AG04450 (cell line): ENCODE results near the gene CERKL. TPM values are rescaled to one million over a fixed set of nuclear protein-coding genes. Genes with fewer than 3 reads are reported as not detected.

Source experiments
- CTCF ChIA-PET: fragments of 300-600, 350-600 bp; formaldehyde crosslinking; extraction: SDS; loops from one replicate; lab custom pipeline; 2022; ENCODE audit warnings: antibody characterized with exemption, inconsistent platforms; lab: Charles Lee
- POLR2A ChIA-PET: fragments of 350-600 bp; formaldehyde crosslinking; extraction: SDS; loops from one replicate; lab custom pipeline; 2021; ENCODE audit warnings: antibody characterized with exemption, inconsistent platforms; lab: Yijun Ruan, JAX
- DNase-seq: peaks from one replicate; pipeline ENCODE4 v3.0.0-alpha.2; 2011; ENCODE audit warnings: low read depth, low spot score
- H3K27ac ChIP-seq: one replicate; pipeline ENCODE4 v1.5.1; 2012; ENCODE audit warnings: low read depth, low read length, control low read depth
- H3K27me3 ChIP-seq: one replicate; pipeline ENCODE4 v1.6.0; 2012; ENCODE audit warnings: low read length; ENCODE audit not compliant: control insufficient read depth, insufficient read depth
- H3K4me3 ChIP-seq: 2 replicates; pipeline ENCODE4 v1.5.1; 2011; ENCODE audit warnings: mild to moderate bottlenecking, low read depth, low read length, control low read depth
- H3K9me3 ChIP-seq: 2 replicates; pipeline ENCODE4 v1.5.1; 2012; ENCODE audit warnings: low read length; ENCODE audit not compliant: control insufficient read depth, insufficient read depth
- CTCF ChIP-seq: IDR thresholded peaks from 2 replicates; pipeline ENCODE4 v1.5.1; 2011; ENCODE audit warnings: low read depth, low read length, control low read depth, inconsistent platforms
- polyA plus RNA-seq: library from polyadenylated mRNA; depleted of rRNA; stranded (reverse); fragments of >200 nt; gene quantifications from 2 replicates; pipeline ENCODE4 v1.2.3, GENCODE V29; 2011

Gene CERKL
- polyA plus RNA-seq, 1 experiment, result 0.09 TPM

- peaks cover 73% of the 10 kb centered on the region for H3K27me3 ChIP-seq
- no peak for TF ChIP-seq CTCF
- peak overlapping the region; percentile 10; the same call in 1 of the 2 replicates for H3K4me3 ChIP-seq
- POLR2A ChIA-PET, result no interaction called here
- no peak overlapping the region for H3K27ac ChIP-seq
- CTCF ChIA-PET, result interaction anchor here (1.1 kb wide), 1 partner anchor 31 kb away, joined by 3 read pairs; no protein-coding TSS in a partner anchor
- H3K9me3 ChIP-seq, result peaks cover 8% of the 10 kb centered on the region
- DNase-seq, result no peak
Observed at GRCh38 chr2:181683518-181684453, 26.9 kb upstream of the CERKL start.

GRCh38 chr2:181682795-181683517, 26.1 kb upstream of the CERKL start:
- ChIA-PET CTCF (interaction anchor here (1.1 kb wide), 1 partner anchor 32 kb away, joined by 3 read pairs; no protein-coding TSS in a partner anchor), POLR2A (no interaction called here)
- Histone ChIP-seq H3K4me3 (no peak overlapping the region), H3K27me3 (peaks cover 82% of the 10 kb centered on the region), H3K27ac (no peak overlapping the region), H3K9me3 (peaks cover 16% of the 10 kb centered on the region)
- no peak for TF ChIP-seq CTCF
- no peak for DNase-seq

- ChIA-PET POLR2A (no interaction called here), CTCF (interaction anchor here (1.1 kb wide), 1 partner anchor 33 kb away, joined by 3 read pairs; no protein-coding TSS in a partner anchor)
- no peak for TF ChIP-seq CTCF
- H3K27ac ChIP-seq, result no peak overlapping the region
- H3K4me3 ChIP-seq, result no peak overlapping the region
- DNase-seq, result no peak
- H3K9me3 ChIP-seq, result peaks cover 20% of the 10 kb centered on the region
- peaks cover 77% of the 10 kb centered on the region for H3K27me3 ChIP-seq
Observed at GRCh38 chr2:181682026-181682789, 25.3 kb upstream of the CERKL start.

- no peak for DNase-seq
- peaks cover 76% of the 10 kb centered on the region for H3K27me3 ChIP-seq
- peaks cover 20% of the 10 kb centered on the region for H3K9me3 ChIP-seq
- H3K4me3 ChIP-seq, result peak overlapping the region; percentile 22; the same call in 1 of the 2 replicates
- no peak for TF ChIP-seq CTCF
- CTCF ChIA-PET, result no interaction called here
- POLR2A ChIA-PET, result no interaction called here
- H3K27ac ChIP-seq, result no peak overlapping the region
Observed at GRCh38 chr2:181680937-181681811, 24.3 kb upstream of the CERKL start.
